GM23248 (cell line): ENCODE data around the gene GNB1. TPM values are rescaled to one million over a fixed set of nuclear protein-coding genes. Genes with fewer than 3 reads are reported as not detected.

Experiments used
- DNase-seq: peaks from one replicate; pipeline ENCODE4 v3.0.0-alpha.2; 2015
- H2AFZ ChIP-seq: fragments of 200-600 bp; sonication (generic); 2 replicates; pipeline ENCODE4 v1.6.1; 2016; ENCODE audit warnings: antibody characterized with exemption
- H3F3A ChIP-seq: fragments of 200-600 bp; sonication (generic); 2 replicates; pipeline ENCODE4 v1.6.1; 2016; ENCODE audit warnings: mild to moderate bottlenecking, antibody characterized with exemption, mixed run types; ENCODE audit not compliant: insufficient read depth
- H3K27ac ChIP-seq: fragments of 200-600 bp; sonication (generic); 2 replicates; pipeline ENCODE4 v1.5.1; 2016; ENCODE audit warnings: mild to moderate bottlenecking
- H3K27me3 ChIP-seq: fragments of 200-600 bp; sonication (generic); replicated peaks from 2 replicates; pipeline ENCODE4 v1.6.1; 2016; ENCODE audit warnings: mild to moderate bottlenecking; ENCODE audit not compliant: insufficient read depth
- H3K36me3 ChIP-seq: fragments of 200-600 bp; sonication (generic); 2 replicates; pipeline ENCODE4 v1.6.1; 2016; ENCODE audit warnings: low read depth, mild to moderate bottlenecking
- H3K4me1 ChIP-seq: fragments of 200-600 bp; sonication (generic); 2 replicates; pipeline ENCODE4 v1.6.1; 2016; ENCODE audit warnings: mild to moderate bottlenecking; ENCODE audit not compliant: insufficient read depth
- H3K4me2 ChIP-seq: fragments of 200-600 bp; sonication (generic); one replicate; pipeline ENCODE4 v1.6.1; 2016; ENCODE audit warnings: mild to moderate bottlenecking; ENCODE audit not compliant: unreplicated experiment
- H3K4me3 ChIP-seq: fragments of 200-600 bp; sonication (generic); 2 replicates; pipeline ENCODE4 v1.5.1; 2016; ENCODE audit warnings: mild to moderate bottlenecking
- H3K79me2 ChIP-seq: fragments of 200-600 bp; sonication (generic); 2 replicates; pipeline ENCODE4 v1.6.1; 2016; ENCODE audit warnings: mild to moderate bottlenecking; ENCODE audit not compliant: insufficient read depth
- H3K9ac ChIP-seq: fragments of 200-600 bp; sonication (generic); 2 replicates; pipeline ENCODE4 v1.6.1; 2016; ENCODE audit warnings: mild to moderate bottlenecking
- H3K9me2 ChIP-seq: fragments of 200-600 bp; sonication (generic); 2 replicates; pipeline ENCODE4 v1.6.1; 2016; ENCODE audit warnings: mixed run types, mild to moderate bottlenecking, moderate library complexity; ENCODE audit not compliant: insufficient read depth
- H3K9me3 ChIP-seq: fragments of 200-600 bp; sonication (generic); one replicate; pipeline ENCODE4 v1.6.1; 2017; ENCODE audit warnings: low read depth
- H4K20me1 ChIP-seq: fragments of 200-600 bp; sonication (generic); 2 replicates; pipeline ENCODE4 v1.6.0; 2016; ENCODE audit not compliant: insufficient read depth
- EZH2 ChIP-seq: fragments of 200-600 bp; sonication (generic); IDR thresholded peaks from 2 replicates; pipeline ENCODE4 v1.6.1; 2018; ENCODE audit warnings: antibody characterized with exemption, mild to moderate bottlenecking; ENCODE audit not compliant: insufficient read depth, poor library complexity, severe bottlenecking
- EZH2phosphoT487 ChIP-seq: fragments of 200-600 bp; sonication (generic); IDR thresholded peaks from 2 replicates; pipeline ENCODE4 v1.6.1; 2018; ENCODE audit warnings: antibody characterized with exemption, moderate library complexity, mild to moderate bottlenecking, low read depth; ENCODE audit not compliant: insufficient read depth
- WGBS, 2 experiments: methylation state at CpG; one replicate each; pipeline ENCODE4 v1.1.6; 2015 to 2017; ENCODE audit warnings: low lambda C conversion rate in 2 of 2, low coverage in 1 of 2; ENCODE audit errors: missing lambda C conversion rate in 2 of 2; 5-methylcytosine and 5-hydroxymethylcytosine counted together
- in situ Hi-C: fragments of 300-500 bp; cut with MboI; formaldehyde crosslinking; loops from 2 replicates; pipeline ENCODE4 v1.15.0; 2020
- polyA plus RNA-seq: library from polyadenylated mRNA; unstranded; fragments of >200 nt; fragmentation: Nextera tagmentation; extraction: Ambion mirVana; gene quantifications from 2 replicates; pipeline ENCODE4 v1.2.1, GENCODE V29; 2016
- total RNA-seq: library from RNA; depleted of rRNA; stranded (reverse); fragments of >200 nt; shearing (Covaris generic); gene quantifications from 2 replicates; pipeline ENCODE4 v1.2.3, GENCODE V29; 2014

The GNB1 gene
- total and polyA plus RNA-seq, 2 experiments from 2014 or later, result 92.0 to 97.7 TPM

DNA sequence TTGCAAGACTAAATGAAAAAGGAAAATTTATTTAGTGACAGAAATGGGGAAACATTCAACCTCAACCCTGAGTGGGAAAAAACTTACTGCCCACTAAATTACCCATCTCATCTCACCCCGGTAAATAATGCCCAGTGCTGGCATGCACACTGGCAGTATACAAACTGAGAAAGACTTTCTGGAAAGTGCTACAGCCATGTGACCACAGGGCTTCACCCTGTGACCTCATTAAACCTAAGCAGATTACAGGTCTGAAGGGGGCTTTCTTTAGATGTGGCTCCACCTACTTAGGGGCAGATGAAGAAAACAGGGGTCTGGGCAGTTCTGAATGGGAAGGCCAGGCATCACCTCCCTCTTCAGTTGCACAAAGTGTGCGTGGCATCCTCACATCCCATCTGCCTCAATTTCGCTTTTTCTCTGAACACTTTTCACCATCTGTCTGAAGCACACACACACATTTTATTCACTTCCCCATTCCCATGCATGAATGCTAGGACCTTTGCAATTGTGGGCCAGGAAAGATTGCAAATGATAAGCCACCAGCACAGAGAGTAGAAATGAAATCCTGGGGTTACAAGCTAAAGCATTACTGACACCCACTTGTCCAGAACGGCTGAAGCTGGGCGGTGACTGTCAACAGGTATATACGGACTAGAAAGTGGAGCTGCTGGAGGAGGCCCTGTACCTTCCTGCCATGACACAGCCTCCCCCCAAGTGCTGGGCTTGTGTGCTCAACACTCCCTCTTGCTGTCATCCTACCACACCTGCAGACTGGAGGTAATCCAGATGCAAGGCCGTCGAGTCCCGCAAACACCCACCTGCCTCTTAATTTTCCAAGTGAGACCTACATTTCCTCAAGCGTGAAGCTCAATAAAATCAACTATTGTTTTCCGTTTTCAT is 115.3 kb downstream of the GNB1 start:
- Histone ChIP-seq H3K27ac (no peak overlapping the region), H3K4me2 (peak overlapping the region; percentile 31), H4K20me1 (no peaks in the 10 kb centered on the region), H3K9me2 (no peaks in the 10 kb centered on the region), H3F3A (peaks cover 20% of the 10 kb centered on the region), H3K9me3 (no peaks in the 10 kb centered on the region), H3K4me3 (0 out of 2 replicates have a peak overlapping the region, but pooled peaks have one; percentile 2), H3K9ac (no peak overlapping the region), H3K36me3 (peaks cover 12% of the 10 kb centered on the region; the same call in 1 of the 2 replicates), H3K79me2 (peaks cover 75% of the 10 kb centered on the region), H3K4me1 (peaks cover 24% of the 10 kb centered on the region), H3K27me3 (no peaks in the 10 kb centered on the region), H2AFZ (no peak overlapping the region)
- TF ChIP-seq EZH2 (no peak), EZH2phosphoT487 (no peak)
- in situ Hi-C loops, result no loop called here
- 64 to 65% methylated on average over 11 of the region's 11 CpGs for WGBS, 2 experiments
- no peak for DNase-seq

DNA sequence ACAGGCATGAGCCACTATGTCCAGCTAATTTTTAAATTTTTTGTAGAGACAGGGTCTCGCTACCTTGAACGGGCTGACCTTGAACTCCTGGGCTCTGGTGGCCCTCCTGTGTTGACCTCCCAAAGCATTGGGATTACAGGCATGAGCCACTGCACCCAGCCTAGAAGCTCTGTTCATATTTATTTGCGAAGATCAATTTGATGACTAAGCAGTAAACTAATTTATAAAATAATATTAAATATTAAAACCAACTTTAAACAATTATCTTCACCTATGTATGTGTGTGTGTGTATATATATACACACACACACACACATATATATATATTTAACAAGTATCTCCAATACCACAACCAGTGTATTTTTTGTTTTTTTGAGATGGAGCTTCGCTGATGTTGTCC is 117.0 kb downstream of the GNB1 start:
- peaks cover 15% of the 10 kb centered on the region for H3K4me1 ChIP-seq
- WGBS, 2 experiments, result 96% methylated on average over 4 of the region's 4 CpGs
- H3K9me2 ChIP-seq, result no peaks in the 10 kb centered on the region
- peaks cover 12% of the 10 kb centered on the region; the same call in 1 of the 2 replicates for H3K36me3 ChIP-seq
- H3K27me3 ChIP-seq, result no peaks in the 10 kb centered on the region
- H3K4me2 ChIP-seq, result no peak overlapping the region
- H3K9ac ChIP-seq, result no peak overlapping the region
- DNase-seq, result no peak
- TF ChIP-seq EZH2 (no peak), EZH2phosphoT487 (no peak)
- peaks cover 92% of the 10 kb centered on the region for H3K79me2 ChIP-seq
- peaks cover 7% of the 10 kb centered on the region for H3F3A ChIP-seq
- no peak overlapping the region for H3K4me3 ChIP-seq
- H3K9me3 ChIP-seq, result no peaks in the 10 kb centered on the region
- H2AFZ ChIP-seq, result no peak overlapping the region
- H4K20me1 ChIP-seq, result peaks cover 5% of the 10 kb centered on the region; the same call in 1 of the 2 replicates
- in situ Hi-C loops, result no loop called here
- no peak overlapping the region for H3K27ac ChIP-seq

DNA sequence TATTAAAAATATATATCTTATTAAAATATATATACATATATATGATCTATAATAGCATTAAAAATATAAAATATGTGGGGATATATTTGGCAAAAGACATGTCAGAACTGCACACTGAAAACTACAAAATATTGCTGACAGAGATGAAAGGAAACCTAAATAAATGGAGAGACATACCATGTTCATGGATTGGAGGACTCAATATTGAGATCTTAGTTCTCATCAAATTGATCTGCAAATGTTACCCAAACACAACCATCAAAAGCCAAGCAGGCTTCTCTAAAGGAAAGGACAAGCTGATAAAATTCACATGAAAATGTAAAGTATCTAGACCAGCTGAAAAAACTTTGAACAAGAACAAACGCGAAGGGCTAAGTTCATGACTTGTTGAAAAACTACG is 119.8 kb downstream of the GNB1 start:
- peaks cover 12% of the 10 kb centered on the region; the same call in 1 of the 2 replicates for H3K36me3 ChIP-seq
- H3K27ac ChIP-seq, result no peak overlapping the region
- peaks cover 5% of the 10 kb centered on the region; the same call in 1 of the 2 replicates for H4K20me1 ChIP-seq
- H3K9me2 ChIP-seq, result no peaks in the 10 kb centered on the region
- peaks cover 3% of the 10 kb centered on the region for H3K4me1 ChIP-seq
- peaks cover 100% of the 10 kb centered on the region for H3K79me2 ChIP-seq
- H3K4me2 ChIP-seq, result no peak overlapping the region
- H3K9ac ChIP-seq, result no peak overlapping the region
- no peaks in the 10 kb centered on the region for H3K27me3 ChIP-seq
- no peak for DNase-seq
- no peak overlapping the region for H2AFZ ChIP-seq
- H3F3A ChIP-seq, result no peaks in the 10 kb centered on the region
- no peaks in the 10 kb centered on the region for H3K9me3 ChIP-seq
- no peak overlapping the region for H3K4me3 ChIP-seq
- in situ Hi-C loops, result no loop called here
- no peak for TF ChIP-seq EZH2phosphoT487
- no peak for TF ChIP-seq EZH2
- WGBS, 2 experiments, result 96 to 98% methylated on average over 3 of the region's 3 CpGs

DNA sequence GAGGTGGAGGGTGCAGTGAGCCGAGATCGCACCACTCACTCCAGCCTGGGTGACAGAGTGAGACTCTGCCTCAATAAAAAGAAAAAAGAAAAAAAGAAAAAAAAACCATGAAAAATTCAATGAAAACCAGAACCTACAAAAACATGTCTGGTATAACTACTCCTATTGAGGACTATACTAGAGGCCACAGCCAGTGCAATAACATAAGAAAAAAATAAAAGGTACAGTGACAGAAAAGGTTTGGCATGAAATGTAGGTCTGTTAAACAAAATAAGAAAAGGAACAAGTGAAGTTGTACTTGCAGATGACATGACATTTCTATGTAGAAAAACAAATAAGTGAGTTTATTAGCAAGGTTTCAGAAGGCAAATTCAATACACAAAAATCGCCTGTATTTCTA is 120.8 kb downstream of the GNB1 start:
- H3K9me3 ChIP-seq, result no peaks in the 10 kb centered on the region
- no peaks in the 10 kb centered on the region for H3K27me3 ChIP-seq
- H2AFZ ChIP-seq, result no peak overlapping the region
- H3K4me2 ChIP-seq, result no peak overlapping the region
- no peak overlapping the region for H3K27ac ChIP-seq
- no peaks in the 10 kb centered on the region for H3K9me2 ChIP-seq
- H3F3A ChIP-seq, result no peaks in the 10 kb centered on the region
- TF ChIP-seq EZH2phosphoT487 (no peak), EZH2 (no peak)
- peaks cover 100% of the 10 kb centered on the region for H3K79me2 ChIP-seq
- H3K9ac ChIP-seq, result no peak overlapping the region
- H3K4me3 ChIP-seq, result no peak overlapping the region
- H3K4me1 ChIP-seq, result no peaks in the 10 kb centered on the region
- WGBS, 2 experiments, result 94 to 97% methylated on average over 3 of the region's 3 CpGs
- DNase-seq, result no peak
- peaks cover 12% of the 10 kb centered on the region; the same call in 1 of the 2 replicates for H3K36me3 ChIP-seq
- in situ Hi-C loops, result no loop called here
- peaks cover 5% of the 10 kb centered on the region; the same call in 1 of the 2 replicates for H4K20me1 ChIP-seq
